GF-D8 (cell line): ENCODE measurements around the gene ANKRD65.
"Not testable (repeated sequence)": the region's sequence is repeated elsewhere in the genome, so short reads cannot be mapped to it uniquely, and the experiment has no call there.

ENCODE experiments used
- DNase-seq: peaks from one replicate; lab custom pipeline; 2025; lab: John Stamatoyannopoulos, UW

The ANKRD65 gene

GRCh38 chr1:1421147-1421906 is at the start of gene ANKRD65:
Gene ANKRD65 (minus strand): TSS chr1:1421276. CDS start chr1:1421005, 271 bp downstream.
- DNase-seq, result no peak

- not testable (repeated sequence) for DNase-seq
These were observed 47.3 kb upstream of the ANKRD65 start for GRCh38 chr1:1468196-1468985.

DNA sequence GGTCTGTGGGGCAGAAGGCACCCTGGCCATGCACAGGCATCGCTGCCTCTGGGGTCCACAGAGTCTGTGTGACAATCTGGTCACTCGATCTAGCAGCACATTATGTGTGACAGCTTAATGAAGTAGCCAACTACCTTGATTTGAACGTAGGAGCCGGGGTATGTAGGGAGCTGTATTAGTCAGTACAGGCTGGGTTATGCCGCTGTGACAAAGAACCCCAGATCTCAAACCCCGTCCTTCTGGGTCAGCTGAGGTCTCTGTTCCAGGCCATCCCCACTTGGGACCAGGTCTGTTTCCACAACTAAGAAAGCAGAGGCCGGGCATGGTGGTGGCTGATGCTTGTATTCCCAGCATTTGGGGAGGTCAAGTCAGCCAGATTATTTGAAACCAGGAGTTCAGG is 42.2 kb upstream of the ANKRD65 start:
- DNase-seq, result no peak

GRCh38 chr1:1462318-1462966 is 41.4 kb upstream of the ANKRD65 start:
- no peak for DNase-seq

DNA sequence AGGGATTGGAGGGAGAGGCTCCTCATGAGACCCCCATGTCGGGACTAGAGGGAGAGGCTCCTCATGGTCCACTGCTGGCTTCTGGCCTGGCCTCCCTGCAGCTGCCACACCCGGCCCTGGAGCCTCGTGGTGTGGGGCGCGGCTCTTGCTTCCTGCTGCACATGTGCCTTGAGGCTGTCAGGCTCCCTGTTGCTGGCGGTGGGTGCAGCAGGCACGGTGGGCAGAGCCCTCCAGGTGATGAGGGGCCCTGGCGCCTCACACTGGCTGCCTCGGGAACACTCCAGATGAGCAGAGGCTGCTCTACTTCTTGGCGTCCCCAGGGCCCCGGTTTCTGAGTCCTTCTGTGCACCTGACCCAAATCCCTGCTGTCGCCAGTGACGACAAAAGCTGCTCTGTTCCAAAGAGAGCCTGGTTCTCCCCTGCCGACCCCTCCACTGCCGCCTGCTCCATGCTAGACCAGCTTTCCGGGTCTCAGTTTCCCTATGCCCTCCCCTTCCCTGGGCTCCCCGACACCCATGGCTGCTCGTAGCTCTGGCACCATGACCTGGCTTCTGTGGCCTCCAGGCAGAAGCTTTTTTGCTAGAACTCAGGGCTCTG is 40.7 kb upstream of the ANKRD65 start:
- no peak for DNase-seq

DNA sequence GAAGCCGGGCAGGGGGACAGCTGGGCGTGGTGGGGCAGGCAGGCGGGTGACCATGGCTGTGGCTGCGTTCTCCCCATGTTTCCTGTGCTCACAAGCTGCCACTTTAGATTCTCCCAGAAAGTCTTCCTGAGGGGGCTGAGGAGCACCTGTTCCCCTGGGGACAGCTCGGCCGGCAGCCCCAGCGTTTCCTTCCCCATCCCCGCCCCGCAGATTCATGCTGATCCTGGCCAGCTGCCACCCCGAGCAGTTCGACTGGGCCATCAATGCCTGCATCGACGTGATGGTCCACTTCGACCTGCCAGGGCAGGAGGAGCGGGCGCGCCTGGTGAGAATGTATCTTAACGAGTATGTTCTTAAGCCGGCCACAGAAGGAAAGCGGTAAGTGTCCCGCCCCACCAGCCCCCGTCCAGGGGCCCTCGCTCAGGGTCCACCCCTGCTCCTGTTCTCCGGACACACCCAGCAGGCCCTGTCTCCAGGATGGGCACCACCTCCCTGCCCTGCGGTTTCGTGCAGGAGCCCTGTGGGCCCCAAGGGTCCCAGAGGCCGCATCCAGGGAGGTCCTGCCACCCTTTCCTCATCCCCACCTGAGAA is 39.6 kb upstream of the ANKRD65 start:
- no peak for DNase-seq

GRCh38 chr1:1459711-1460110 is 38.6 kb upstream of the ANKRD65 start:
- not testable (repeated sequence) for DNase-seq

DNA sequence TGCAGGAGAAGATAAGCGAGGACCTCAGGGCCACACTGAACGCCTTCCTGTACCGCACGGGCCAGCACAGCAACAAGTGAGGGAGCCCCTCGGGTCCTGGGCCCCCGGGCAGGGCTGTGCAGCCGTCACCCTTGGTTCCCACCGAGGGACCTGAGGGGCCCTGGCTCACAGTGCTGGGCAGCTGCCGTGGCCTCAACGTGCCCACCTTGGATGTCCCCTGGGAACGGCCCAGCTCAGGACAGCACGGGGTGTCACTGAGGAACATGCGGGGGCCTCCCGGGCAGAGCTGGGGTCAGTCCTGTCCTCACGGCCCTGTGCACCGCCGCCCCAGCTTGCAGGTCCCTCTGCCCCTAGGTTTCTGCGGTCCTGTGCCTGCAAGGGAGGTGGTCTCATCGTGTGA is 38.1 kb upstream of the ANKRD65 start:
- not testable (repeated sequence) for DNase-seq

- not testable (repeated sequence) for DNase-seq
These were observed 35.7 kb upstream of the ANKRD65 start for GRCh38 chr1:1456683-1457255.

DNA sequence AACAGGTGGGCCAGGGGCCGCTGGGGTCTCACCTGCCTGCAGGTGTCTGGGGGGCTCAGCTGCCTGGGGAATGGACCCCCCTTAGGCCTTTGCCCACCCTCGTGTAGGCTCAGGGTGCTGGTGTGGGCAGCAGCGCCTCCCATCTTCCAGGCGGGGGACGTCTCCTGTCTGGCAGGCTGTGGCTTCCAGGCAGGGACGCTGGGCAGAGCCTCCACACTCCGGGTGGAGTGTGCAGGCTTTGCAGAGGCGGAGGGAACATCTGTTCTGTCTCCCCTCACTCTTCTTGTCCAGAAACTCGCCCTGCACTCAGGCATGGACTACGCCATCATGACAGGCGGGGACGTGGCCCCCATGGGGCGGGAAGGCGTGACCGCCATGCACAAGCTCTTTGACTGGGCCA is 34.9 kb upstream of the ANKRD65 start:
- DNase-seq, result not testable (repeated sequence)

DNA sequence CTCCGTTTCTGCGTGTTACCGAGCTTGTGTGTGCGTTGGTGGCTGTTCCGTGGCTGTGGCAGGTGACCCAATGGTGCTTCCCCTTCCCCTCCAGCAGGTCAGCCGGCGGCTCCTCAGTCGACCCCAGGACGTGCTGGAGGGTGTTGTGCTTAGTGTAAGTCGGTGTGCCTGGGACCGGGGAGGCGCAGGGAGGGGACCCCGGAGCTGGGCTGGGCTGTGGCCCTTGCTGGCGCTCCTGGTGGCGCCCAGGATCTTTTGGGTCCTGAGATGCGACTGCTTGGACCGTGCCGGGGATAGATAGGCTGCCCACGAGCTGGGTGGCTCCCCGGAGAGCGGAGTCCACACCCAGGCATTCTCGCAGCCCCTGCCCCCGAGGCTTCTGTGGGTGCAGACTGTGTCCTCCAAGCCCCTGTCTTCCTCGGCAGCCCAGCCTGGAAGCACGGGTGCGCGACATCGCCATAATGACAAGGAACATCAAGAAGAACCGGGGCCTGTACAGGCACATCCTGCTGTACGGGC is 34.3 kb upstream of the ANKRD65 start:
- no peak for DNase-seq

- DNase-seq, result not testable (repeated sequence)
These were observed 33.4 kb upstream of the ANKRD65 start for GRCh38 chr1:1454286-1455056.

GRCh38 chr1:1452882-1453281 is 31.8 kb upstream of the ANKRD65 start:
- no peak for DNase-seq

- not testable (repeated sequence) for DNase-seq
These were observed 31.3 kb upstream of the ANKRD65 start for GRCh38 chr1:1452365-1452739.

GRCh38 chr1:1451696-1452364 is 30.8 kb upstream of the ANKRD65 start:
- DNase-seq, result no peak

- DNase-seq, result not testable (repeated sequence)
These were observed 29.5 kb upstream of the ANKRD65 start for GRCh38 chr1:1450616-1451015.

DNA sequence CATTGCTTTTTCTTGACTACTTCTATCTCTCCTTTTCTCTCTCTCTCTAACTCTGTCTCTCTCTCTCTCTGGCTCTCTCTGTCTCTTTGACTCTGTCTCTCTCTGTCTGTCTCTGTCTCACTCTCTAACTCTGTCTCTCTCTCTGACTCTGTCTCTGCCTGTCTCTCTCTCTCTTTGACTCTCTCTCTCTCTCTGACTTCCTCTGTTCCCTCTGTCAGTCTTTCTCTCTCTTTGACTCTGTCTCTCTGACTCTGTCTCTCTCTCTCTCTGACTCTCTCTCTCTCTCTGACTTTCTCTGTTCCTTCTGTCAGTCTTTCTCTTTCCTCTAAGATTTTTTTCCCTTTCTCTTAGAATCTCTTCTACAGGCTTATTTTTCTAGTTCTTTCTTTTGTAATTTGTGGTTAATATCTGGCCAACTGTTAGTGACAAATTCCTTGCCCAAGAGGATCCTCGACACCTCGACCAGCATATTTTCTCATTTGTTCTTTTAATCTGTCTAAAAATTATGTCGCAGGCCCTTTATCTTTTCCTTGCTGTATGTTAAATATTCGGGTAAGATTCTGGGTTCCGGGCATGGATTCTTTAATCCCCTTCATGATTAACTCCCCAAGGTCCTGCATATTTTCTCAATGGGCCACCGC is 28.1 kb upstream of the ANKRD65 start, which contains the start of gene ATAD3C:
TSS of gene ATAD3C (plus strand) at position 591 of the 641 bp plus-strand sequence. CDS start 995 bp downstream, outside the sequence.
- DNase-seq, result no peak

DNA sequence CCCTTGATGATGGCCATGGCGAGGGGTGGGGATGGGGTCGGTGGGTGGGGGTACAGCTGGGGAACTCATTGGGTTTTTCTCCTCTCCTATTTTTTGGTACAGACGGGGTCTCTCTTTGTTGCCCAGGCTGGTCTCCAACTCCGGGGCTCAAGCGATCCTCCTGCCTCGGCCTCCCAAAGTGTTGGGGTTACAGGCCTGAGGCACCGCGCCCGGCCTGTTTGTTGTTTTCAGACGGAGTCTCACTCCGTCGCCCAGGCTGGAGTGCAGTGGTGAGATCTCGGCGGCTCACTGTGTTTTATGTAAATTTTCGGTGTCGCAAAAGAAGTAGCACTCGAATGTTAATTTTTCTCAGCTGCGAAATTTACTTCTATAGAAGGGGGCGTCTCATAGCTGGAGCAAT is 25.6 kb upstream of the ANKRD65 start:
- DNase-seq, result not testable (repeated sequence)

GRCh38 chr1:1442069-1442770 is 21.1 kb upstream of the ANKRD65 start:
- no peak for DNase-seq
